CD4-positive, alpha-beta T cell (primary cell): ENCODE measurements around the gene FAM78A. TPM values are rescaled to one million over a fixed set of nuclear protein-coding genes. Genes with fewer than 3 reads are reported as not detected.

Experiments
- ATAC-seq: fragments of 200-7000 bp; cut with Tn5 transposase; one replicate; pipeline ENCODE4 v1.10.0; 2022; ENCODE audit warnings: mild to moderate bottlenecking; ENCODE audit not compliant: poor library complexity
- CTCF ChIA-PET: fragments of 350-600 bp; sonication (Branson Sonifier 250); formaldehyde crosslinking; loops from one replicate; lab custom pipeline; 2021; ENCODE audit warnings: antibody characterized with exemption, inconsistent platforms; lab: Charles Lee
- POLR2A ChIA-PET: fragments of 350-600 bp; sonication (Branson Sonifier 250); formaldehyde crosslinking; loops from one replicate; lab custom pipeline; 2021; ENCODE audit warnings: antibody characterized with exemption, inconsistent platforms; lab: Charles Lee
- DNase-seq, 14 experiments: peaks; one replicate each; pipeline ENCODE4 v3.0.0-alpha.2; 2013 to 2020; ENCODE audit warnings: mixed read lengths in 2 of 14
- H3K27ac ChIP-seq, 2 donors: one replicate each; pipeline versions ENCODE4 v1.5.1 to v1.7.0; 2013; ENCODE audit warnings: low read length in 2 of 2, low read depth in 1 of 2, mild to moderate bottlenecking in 1 of 2
- H3K27me3 ChIP-seq, 2 experiments: 1 replicate in 1 of 2; 2 replicates in 1 of 2; pipeline versions ENCODE4 v1.6.1 to v1.7.0; 2013; ENCODE audit warnings: low read length in 2 of 2, control low read depth in 1 of 2, mild to moderate bottlenecking in 1 of 2, moderate library complexity in 1 of 2; ENCODE audit not compliant: insufficient read depth in 2 of 2, control insufficient read depth in 1 of 2
- H3K36me3 ChIP-seq: one replicate; pipeline ENCODE4 v1.6.1; 2013; ENCODE audit warnings: low read length, control low read depth; ENCODE audit not compliant: insufficient read depth
- H3K4me1 ChIP-seq: one replicate; pipeline ENCODE4 v1.6.1; 2013; ENCODE audit warnings: low read length, control low read depth; ENCODE audit not compliant: insufficient read depth
- H3K4me3 ChIP-seq: one replicate; pipeline ENCODE4 v1.5.1; 2013; ENCODE audit warnings: mild to moderate bottlenecking, low read length, moderate library complexity
- H3K9me3 ChIP-seq, 2 experiments: 1 replicate in 1 of 2; 2 replicates in 1 of 2; pipeline versions ENCODE4 v1.6.1 to v1.7.0; 2013; ENCODE audit warnings: low read length in 2 of 2, mild to moderate bottlenecking in 2 of 2, control low read depth in 1 of 2, moderate library complexity in 1 of 2; ENCODE audit not compliant: control insufficient read depth in 1 of 2, insufficient read depth in 1 of 2
- H3K27ac Mint-ChIP-seq: one replicate; pipeline ENCODE4 v1.8.0; 2020; ENCODE audit warnings: mixed read lengths
- H3K27me3 Mint-ChIP-seq: one replicate; pipeline ENCODE4 v1.8.0; 2021; ENCODE audit warnings: mixed read lengths
- H3K36me3 Mint-ChIP-seq: one replicate; pipeline ENCODE4 v1.8.0; 2021; ENCODE audit warnings: low read depth, mixed read lengths
- H3K4me1 Mint-ChIP-seq: one replicate; pipeline ENCODE4 v1.8.0; 2021; ENCODE audit warnings: low read depth, mixed read lengths
- H3K4me3 Mint-ChIP-seq: one replicate; pipeline ENCODE4 v1.8.0; 2020; ENCODE audit warnings: mild to moderate bottlenecking, mixed read lengths
- H3K9me3 Mint-ChIP-seq: one replicate; pipeline ENCODE4 v1.8.0; 2020; ENCODE audit warnings: mixed read lengths
- intact Hi-C, 2 experiments: fragments of 100-400 bp; cut with DNase I in 1 of 2; cut with micrococcal nuclease in 1 of 2; formaldehyde crosslinking; loops; one replicate each; pipeline versions ENCODE4 v1.15.1 to v1.9.0; 2023 to 2025; cut with DNase I, micrococcal nuclease
- total RNA-seq, 174 experiments: library from RNA in 2 of 174; stranded (reverse) in 2 of 174; gene quantifications; one replicate each; pipeline ENCODE4 v1.2.3 and lab custom pipeline; 2021 to 2026
- TF ChIP-seq, protein P1 (sequence below): fragments of 200-600 bp; IDR thresholded peaks from one replicate; pipeline ENCODE4 v1.8.0; 2022; ENCODE audit warnings: antibody characterized with exemption, mild to moderate bottlenecking

FAM78A gene
- total RNA-seq, 2 experiments from 2014 or later = 62.4 to 62.7 TPM

DNA sequence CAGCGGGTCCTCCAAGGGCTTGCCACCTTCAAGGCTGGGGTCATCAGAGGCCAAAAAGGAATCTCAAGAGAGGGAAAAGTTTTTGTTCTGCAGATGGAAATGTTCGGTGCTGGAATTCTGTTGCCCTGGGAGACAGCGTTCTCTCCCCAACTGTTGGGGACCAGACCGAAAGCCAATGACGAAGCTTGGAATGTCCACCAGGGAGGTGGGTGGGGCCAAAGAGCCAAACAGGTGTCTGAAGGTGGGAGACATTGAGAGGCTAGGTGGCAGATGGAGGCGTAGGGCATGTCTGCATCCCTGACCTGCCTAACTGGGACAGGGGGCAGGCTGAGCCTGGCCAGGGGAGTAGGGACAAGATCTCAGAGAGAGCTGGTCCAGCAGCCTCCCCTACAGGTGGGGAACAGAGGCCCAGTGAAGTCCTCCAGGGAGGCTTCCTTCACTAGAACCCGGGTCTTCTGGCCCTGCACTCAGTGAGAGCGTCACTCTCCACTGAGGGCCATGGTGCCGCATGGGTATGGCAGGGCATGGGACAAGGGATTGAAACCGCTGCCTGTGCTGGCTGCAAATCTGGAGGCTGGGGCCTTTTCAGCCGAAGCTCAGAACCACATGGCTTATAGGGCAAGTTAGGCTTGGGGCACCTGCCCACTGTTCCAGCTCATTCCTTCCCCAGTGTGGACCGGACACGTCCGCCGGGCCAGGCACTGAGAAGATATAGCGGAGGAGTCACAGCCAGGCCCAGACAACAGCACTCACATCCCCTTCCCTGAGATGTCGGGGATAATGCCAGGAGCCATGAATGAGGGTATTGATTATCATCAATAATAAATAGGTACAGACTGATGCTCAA is 5.0 kb upstream of the FAM78A start:
- CTCF ChIA-PET = interaction anchor here (1.4 to 1.7 kb wide), 2 partner anchors 55 to 101 kb away, joined by 3 to 4 read pairs; no protein-coding TSS in a partner anchor
- H3K27ac Mint-ChIP-seq = no peak overlapping the region
- H3K4me3 Mint-ChIP-seq = no peak overlapping the region
- no peaks in the 10 kb centered on the region for H3K27me3 Mint-ChIP-seq
- POLR2A ChIA-PET = interaction anchor here (3.6 to 4.2 kb wide), 2 partner anchors 12 to 25 kb away, joined by 47 to 57 read pairs; no protein-coding TSS in a partner anchor
- H3K4me3 ChIP-seq = no peak overlapping the region
- H3K4me1 Mint-ChIP-seq = peaks cover 36% of the 10 kb centered on the region
- DNase-seq (no peak), ATAC-seq (no peak)
- intact Hi-C loops = loop anchor here in 1 of 2 experiments (5.0 kb wide), 1 partner anchor 56 kb away; no protein-coding TSS in a partner anchor
- TF ChIP-seq, protein P1, sequence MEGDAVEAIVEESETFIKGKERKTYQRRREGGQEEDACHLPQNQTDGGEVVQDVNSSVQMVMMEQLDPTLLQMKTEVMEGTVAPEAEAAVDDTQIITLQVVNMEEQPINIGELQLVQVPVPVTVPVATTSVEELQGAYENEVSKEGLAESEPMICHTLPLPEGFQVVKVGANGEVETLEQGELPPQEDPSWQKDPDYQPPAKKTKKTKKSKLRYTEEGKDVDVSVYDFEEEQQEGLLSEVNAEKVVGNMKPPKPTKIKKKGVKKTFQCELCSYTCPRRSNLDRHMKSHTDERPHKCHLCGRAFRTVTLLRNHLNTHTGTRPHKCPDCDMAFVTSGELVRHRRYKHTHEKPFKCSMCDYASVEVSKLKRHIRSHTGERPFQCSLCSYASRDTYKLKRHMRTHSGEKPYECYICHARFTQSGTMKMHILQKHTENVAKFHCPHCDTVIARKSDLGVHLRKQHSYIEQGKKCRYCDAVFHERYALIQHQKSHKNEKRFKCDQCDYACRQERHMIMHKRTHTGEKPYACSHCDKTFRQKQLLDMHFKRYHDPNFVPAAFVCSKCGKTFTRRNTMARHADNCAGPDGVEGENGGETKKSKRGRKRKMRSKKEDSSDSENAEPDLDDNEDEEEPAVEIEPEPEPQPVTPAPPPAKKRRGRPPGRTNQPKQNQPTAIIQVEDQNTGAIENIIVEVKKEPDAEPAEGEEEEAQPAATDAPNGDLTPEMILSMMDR = no peak
- H3K36me3 Mint-ChIP-seq = peaks cover 6% of the 10 kb centered on the region
- H3K27ac ChIP-seq = no peak overlapping the region
- peaks cover 0 to 10% of the 10 kb centered on the region in 2 experiments for H3K27me3 ChIP-seq
- H3K4me1 ChIP-seq = peaks cover 34% of the 10 kb centered on the region
- H3K9me3 Mint-ChIP-seq = no peaks in the 10 kb centered on the region
- no peaks in the 10 kb centered on the region for H3K9me3 ChIP-seq
- H3K36me3 ChIP-seq = no peaks in the 10 kb centered on the region

GRCh38 chr9:131280660-131281059 is 4.3 kb upstream of the FAM78A start:
- H3K4me3 Mint-ChIP-seq = no peak overlapping the region
- H3K27ac Mint-ChIP-seq = no peak overlapping the region
- H3K9me3 ChIP-seq = no peaks in the 10 kb centered on the region
- POLR2A ChIA-PET = interaction anchor here (3.6 to 4.2 kb wide), 2 partner anchors 11 to 24 kb away, joined by 47 to 57 read pairs; no protein-coding TSS in a partner anchor
- no peaks in the 10 kb centered on the region for H3K9me3 Mint-ChIP-seq
- peaks cover under 1% of the 10 kb centered on the region for H3K36me3 ChIP-seq
- H3K27me3 ChIP-seq = peaks cover 0 to 10% of the 10 kb centered on the region in 2 experiments
- CTCF ChIA-PET = interaction anchor here (1.4 to 1.7 kb wide), 2 partner anchors 56 to 100 kb away, joined by 3 to 4 read pairs; no protein-coding TSS in a partner anchor
- intact Hi-C loops = loop anchor here in 1 of 2 experiments (5.0 kb wide), 1 partner anchor 57 kb away; no protein-coding TSS in a partner anchor
- no peak overlapping the region for H3K27ac ChIP-seq
- no peaks in the 10 kb centered on the region for H3K27me3 Mint-ChIP-seq
- peaks cover 34% of the 10 kb centered on the region for H3K4me1 ChIP-seq
- ATAC-seq = no peak
- H3K4me1 Mint-ChIP-seq = peaks cover 36% of the 10 kb centered on the region
- H3K36me3 Mint-ChIP-seq = peaks cover 13% of the 10 kb centered on the region
- DNase-seq = no peak
- TF ChIP-seq, protein P1 = no peak
- H3K4me3 ChIP-seq = no peak overlapping the region

- no peak overlapping the region for H3K27ac ChIP-seq
- peaks cover 0 to 10% of the 10 kb centered on the region in 2 experiments for H3K27me3 ChIP-seq
- Mint-ChIP-seq H3K27ac (peak overlapping the region; percentile 94), H3K4me3 (peak overlapping the region; percentile 48), H3K36me3 (peaks cover 19% of the 10 kb centered on the region), H3K9me3 (no peaks in the 10 kb centered on the region), H3K4me1 (peaks cover 36% of the 10 kb centered on the region), H3K27me3 (no peaks in the 10 kb centered on the region)
- no peak for ATAC-seq
- POLR2A ChIA-PET = interaction anchor here (1.4 to 4.2 kb wide), 5 partner anchors 10 to 45 kb away, joined by 3 to 57 read pairs (median 11); no protein-coding TSS in a partner anchor
- intact Hi-C loops = loop anchor here (5.0 to 10.0 kb wide), 6 partner anchors 32 to 153 kb away; partner anchors contain the start of gene NUP214 (in 1 of the 2)
- H3K4me1 ChIP-seq = peaks cover 34% of the 10 kb centered on the region
- H3K9me3 ChIP-seq = no peaks in the 10 kb centered on the region
- TF ChIP-seq, protein P1 = no peak
- H3K36me3 ChIP-seq = peaks cover 7% of the 10 kb centered on the region
- DNase-seq = peak in 2 of 14 experiments; percentile 54 to 68
- no peak overlapping the region for H3K4me3 ChIP-seq
- CTCF ChIA-PET = interaction anchor here (1.7 kb wide), 1 partner anchor 56 kb away, joined by 4 read pairs; no protein-coding TSS in a partner anchor
These were observed 3.7 kb upstream of the FAM78A start for GRCh38 chr9:131279863-131280570.
